ENCODE results near the gene DIRAS1. TPM values are rescaled to one million over a fixed set of nuclear protein-coding genes. Genes with fewer than 3 reads are reported as not detected.
A peak's percentile ranks its signal among the peaks of the same experiment; 100 is the strongest.

DIRAS1 gene
- total RNA-seq: 1 to 10 TPM in 1 of 2 donors, not detected in 1; 2.3 TPM

- ATAC-seq (ENCODE audit: insufficient number of reproducible peaks, low FRiP score, low read depth) (no peak), DNase-seq (ENCODE audit: low spot score) (no peak)
- Histone ChIP-seq H3K4me1 (ENCODE audit: control insufficient read depth in 1 of 2, low read depth in 2 of 2) (peaks cover 12 to 39% of the 10 kb centered on the region in 2 donors), H3K4me3 (peak within 1 kb of the TSS; percentile 56), H3K9me3 (no peaks in the 10 kb centered on the region), H3K27ac (no peak within 1 kb of the TSS), H3K36me3 (no peaks in the 10 kb centered on the region), H3K27me3 (replicated peaks; ENCODE audit: insufficient read depth) (no peaks in the 10 kb centered on the region)
- no peak for TF ChIP-seq CTCF (IDR thresholded peaks at IDR 0.05)
Observed at GRCh38 chr19:2720777-2721569, at the start of gene DIRAS1. TSS of gene DIRAS1 (minus strand) at chr19:2721372. CDS start at chr19:2717806, 3,566 bp downstream.

GRCh38 chr19:2770055-2771013, 49.2 kb upstream of the DIRAS1 start:
- ATAC-seq (ENCODE audit: insufficient number of reproducible peaks, low FRiP score, low read depth) (no peak), DNase-seq (ENCODE audit: low spot score) (no peak)
- H3K27me3 ChIP-seq (replicated peaks; ENCODE audit: insufficient read depth): no peaks in the 10 kb centered on the region
- no peaks in the 10 kb centered on the region for H3K9me3 ChIP-seq
- H3K4me3 ChIP-seq: no peak overlapping the region
- TF ChIP-seq CTCF (IDR thresholded peaks at IDR 0.05): no peak
- H3K27ac ChIP-seq: no peak overlapping the region
- H3K36me3 ChIP-seq: peaks cover 32% of the 10 kb centered on the region
- H3K4me1 ChIP-seq (ENCODE audit: control insufficient read depth in 1 of 2, low read depth in 2 of 2): peaks cover 0 to 14% of the 10 kb centered on the region in 2 donors

- H3K9me3 ChIP-seq: no peaks in the 10 kb centered on the region
- H3K27me3 ChIP-seq (replicated peaks; ENCODE audit: insufficient read depth): no peaks in the 10 kb centered on the region
- peaks cover 43% of the 10 kb centered on the region for H3K36me3 ChIP-seq
- no peak overlapping the region for H3K4me3 ChIP-seq
- DNase-seq (ENCODE audit: low spot score): no peak
- no peak for ATAC-seq (ENCODE audit: insufficient number of reproducible peaks, low FRiP score, low read depth)
- TF ChIP-seq CTCF (IDR thresholded peaks at IDR 0.05): no peak
- H3K4me1 ChIP-seq (ENCODE audit: control insufficient read depth in 1 of 2, low read depth in 2 of 2): peaks cover 0 to 14% of the 10 kb centered on the region in 2 donors
- H3K27ac ChIP-seq: no peak overlapping the region
Observed at GRCh38 chr19:2769218-2769617, 48.0 kb upstream of the DIRAS1 start.

GRCh38 chr19:2768365-2769132, 47.4 kb upstream of the DIRAS1 start:
- H3K4me3 ChIP-seq: no peak overlapping the region
- no peak for ATAC-seq (ENCODE audit: insufficient number of reproducible peaks, low FRiP score, low read depth)
- no peak for TF ChIP-seq CTCF (IDR thresholded peaks at IDR 0.05)
- H3K9me3 ChIP-seq: no peaks in the 10 kb centered on the region
- peaks cover 0 to 14% of the 10 kb centered on the region in 2 donors for H3K4me1 ChIP-seq (ENCODE audit: control insufficient read depth in 1 of 2, low read depth in 2 of 2)
- peaks cover 49% of the 10 kb centered on the region for H3K36me3 ChIP-seq
- no peak overlapping the region for H3K27ac ChIP-seq
- no peak for DNase-seq (ENCODE audit: low spot score)
- H3K27me3 ChIP-seq (replicated peaks; ENCODE audit: insufficient read depth): no peaks in the 10 kb centered on the region
